Measurements from ENCODE around the gene RFC4. TPM values are rescaled to one million over a fixed set of nuclear protein-coding genes. Genes with fewer than 3 reads are reported as not detected.

The RFC4 gene
- total and polyA plus RNA-seq, 9 of the 15 experiments (the other 6 are each of a cell fraction or from before 2014, with no cell fraction given) = 105 to 227 (median 180) TPM

DNA sequence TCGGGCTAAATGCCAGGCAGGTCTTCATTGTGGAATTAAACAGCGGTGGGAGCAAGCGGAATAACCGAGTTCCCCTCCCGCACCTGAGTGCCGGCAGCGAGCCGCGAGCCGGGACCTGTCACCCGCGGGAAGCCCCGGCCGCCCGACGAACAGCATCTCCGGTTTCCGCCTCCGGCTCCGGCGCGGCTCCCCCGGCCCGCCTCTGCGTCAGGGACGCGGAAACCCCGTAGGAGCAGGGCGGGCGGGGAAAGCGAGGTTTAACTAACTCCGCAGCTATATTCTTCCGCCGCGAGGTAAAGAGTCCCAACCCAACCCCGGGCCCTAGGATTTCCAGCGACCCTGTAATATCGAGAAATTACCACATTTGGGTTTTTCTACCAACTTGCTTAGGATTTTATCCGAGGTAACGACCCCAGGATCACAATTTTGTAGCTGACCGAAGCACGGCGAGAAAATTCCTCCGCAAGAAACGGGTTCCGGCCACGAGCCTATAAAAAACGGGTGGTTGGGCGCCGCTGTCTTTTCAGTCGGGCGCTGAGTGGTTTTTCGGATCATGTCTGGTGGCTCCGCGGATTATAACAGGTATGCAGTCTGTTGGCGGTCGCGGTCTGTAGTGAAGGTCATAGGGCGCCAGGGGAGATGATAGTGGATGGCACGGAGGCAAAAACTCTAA, 23.1 kb downstream of the RFC4 start, which contains the start of gene EIF4A2 (continued):
- TF ChIP-seq, protein P1, sequence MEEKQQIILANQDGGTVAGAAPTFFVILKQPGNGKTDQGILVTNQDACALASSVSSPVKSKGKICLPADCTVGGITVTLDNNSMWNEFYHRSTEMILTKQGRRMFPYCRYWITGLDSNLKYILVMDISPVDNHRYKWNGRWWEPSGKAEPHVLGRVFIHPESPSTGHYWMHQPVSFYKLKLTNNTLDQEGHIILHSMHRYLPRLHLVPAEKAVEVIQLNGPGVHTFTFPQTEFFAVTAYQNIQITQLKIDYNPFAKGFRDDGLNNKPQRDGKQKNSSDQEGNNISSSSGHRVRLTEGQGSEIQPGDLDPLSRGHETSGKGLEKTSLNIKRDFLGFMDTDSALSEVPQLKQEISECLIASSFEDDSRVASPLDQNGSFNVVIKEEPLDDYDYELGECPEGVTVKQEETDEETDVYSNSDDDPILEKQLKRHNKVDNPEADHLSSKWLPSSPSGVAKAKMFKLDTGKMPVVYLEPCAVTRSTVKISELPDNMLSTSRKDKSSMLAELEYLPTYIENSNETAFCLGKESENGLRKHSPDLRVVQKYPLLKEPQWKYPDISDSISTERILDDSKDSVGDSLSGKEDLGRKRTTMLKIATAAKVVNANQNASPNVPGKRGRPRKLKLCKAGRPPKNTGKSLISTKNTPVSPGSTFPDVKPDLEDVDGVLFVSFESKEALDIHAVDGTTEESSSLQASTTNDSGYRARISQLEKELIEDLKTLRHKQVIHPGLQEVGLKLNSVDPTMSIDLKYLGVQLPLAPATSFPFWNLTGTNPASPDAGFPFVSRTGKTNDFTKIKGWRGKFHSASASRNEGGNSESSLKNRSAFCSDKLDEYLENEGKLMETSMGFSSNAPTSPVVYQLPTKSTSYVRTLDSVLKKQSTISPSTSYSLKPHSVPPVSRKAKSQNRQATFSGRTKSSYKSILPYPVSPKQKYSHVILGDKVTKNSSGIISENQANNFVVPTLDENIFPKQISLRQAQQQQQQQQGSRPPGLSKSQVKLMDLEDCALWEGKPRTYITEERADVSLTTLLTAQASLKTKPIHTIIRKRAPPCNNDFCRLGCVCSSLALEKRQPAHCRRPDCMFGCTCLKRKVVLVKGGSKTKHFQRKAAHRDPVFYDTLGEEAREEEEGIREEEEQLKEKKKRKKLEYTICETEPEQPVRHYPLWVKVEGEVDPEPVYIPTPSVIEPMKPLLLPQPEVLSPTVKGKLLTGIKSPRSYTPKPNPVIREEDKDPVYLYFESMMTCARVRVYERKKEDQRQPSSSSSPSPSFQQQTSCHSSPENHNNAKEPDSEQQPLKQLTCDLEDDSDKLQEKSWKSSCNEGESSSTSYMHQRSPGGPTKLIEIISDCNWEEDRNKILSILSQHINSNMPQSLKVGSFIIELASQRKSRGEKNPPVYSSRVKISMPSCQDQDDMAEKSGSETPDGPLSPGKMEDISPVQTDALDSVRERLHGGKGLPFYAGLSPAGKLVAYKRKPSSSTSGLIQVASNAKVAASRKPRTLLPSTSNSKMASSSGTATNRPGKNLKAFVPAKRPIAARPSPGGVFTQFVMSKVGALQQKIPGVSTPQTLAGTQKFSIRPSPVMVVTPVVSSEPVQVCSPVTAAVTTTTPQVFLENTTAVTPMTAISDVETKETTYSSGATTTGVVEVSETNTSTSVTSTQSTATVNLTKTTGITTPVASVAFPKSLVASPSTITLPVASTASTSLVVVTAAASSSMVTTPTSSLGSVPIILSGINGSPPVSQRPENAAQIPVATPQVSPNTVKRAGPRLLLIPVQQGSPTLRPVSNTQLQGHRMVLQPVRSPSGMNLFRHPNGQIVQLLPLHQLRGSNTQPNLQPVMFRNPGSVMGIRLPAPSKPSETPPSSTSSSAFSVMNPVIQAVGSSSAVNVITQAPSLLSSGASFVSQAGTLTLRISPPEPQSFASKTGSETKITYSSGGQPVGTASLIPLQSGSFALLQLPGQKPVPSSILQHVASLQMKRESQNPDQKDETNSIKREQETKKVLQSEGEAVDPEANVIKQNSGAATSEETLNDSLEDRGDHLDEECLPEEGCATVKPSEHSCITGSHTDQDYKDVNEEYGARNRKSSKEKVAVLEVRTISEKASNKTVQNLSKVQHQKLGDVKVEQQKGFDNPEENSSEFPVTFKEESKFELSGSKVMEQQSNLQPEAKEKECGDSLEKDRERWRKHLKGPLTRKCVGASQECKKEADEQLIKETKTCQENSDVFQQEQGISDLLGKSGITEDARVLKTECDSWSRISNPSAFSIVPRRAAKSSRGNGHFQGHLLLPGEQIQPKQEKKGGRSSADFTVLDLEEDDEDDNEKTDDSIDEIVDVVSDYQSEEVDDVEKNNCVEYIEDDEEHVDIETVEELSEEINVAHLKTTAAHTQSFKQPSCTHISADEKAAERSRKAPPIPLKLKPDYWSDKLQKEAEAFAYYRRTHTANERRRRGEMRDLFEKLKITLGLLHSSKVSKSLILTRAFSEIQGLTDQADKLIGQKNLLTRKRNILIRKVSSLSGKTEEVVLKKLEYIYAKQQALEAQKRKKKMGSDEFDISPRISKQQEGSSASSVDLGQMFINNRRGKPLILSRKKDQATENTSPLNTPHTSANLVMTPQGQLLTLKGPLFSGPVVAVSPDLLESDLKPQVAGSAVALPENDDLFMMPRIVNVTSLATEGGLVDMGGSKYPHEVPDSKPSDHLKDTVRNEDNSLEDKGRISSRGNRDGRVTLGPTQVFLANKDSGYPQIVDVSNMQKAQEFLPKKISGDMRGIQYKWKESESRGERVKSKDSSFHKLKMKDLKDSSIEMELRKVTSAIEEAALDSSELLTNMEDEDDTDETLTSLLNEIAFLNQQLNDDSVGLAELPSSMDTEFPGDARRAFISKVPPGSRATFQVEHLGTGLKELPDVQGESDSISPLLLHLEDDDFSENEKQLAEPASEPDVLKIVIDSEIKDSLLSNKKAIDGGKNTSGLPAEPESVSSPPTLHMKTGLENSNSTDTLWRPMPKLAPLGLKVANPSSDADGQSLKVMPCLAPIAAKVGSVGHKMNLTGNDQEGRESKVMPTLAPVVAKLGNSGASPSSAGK (IDR thresholded peaks at IDR 0.05) = peak; percentile 69; the same call in 1 of the 2 replicates
- TF ChIP-seq, protein P2, sequence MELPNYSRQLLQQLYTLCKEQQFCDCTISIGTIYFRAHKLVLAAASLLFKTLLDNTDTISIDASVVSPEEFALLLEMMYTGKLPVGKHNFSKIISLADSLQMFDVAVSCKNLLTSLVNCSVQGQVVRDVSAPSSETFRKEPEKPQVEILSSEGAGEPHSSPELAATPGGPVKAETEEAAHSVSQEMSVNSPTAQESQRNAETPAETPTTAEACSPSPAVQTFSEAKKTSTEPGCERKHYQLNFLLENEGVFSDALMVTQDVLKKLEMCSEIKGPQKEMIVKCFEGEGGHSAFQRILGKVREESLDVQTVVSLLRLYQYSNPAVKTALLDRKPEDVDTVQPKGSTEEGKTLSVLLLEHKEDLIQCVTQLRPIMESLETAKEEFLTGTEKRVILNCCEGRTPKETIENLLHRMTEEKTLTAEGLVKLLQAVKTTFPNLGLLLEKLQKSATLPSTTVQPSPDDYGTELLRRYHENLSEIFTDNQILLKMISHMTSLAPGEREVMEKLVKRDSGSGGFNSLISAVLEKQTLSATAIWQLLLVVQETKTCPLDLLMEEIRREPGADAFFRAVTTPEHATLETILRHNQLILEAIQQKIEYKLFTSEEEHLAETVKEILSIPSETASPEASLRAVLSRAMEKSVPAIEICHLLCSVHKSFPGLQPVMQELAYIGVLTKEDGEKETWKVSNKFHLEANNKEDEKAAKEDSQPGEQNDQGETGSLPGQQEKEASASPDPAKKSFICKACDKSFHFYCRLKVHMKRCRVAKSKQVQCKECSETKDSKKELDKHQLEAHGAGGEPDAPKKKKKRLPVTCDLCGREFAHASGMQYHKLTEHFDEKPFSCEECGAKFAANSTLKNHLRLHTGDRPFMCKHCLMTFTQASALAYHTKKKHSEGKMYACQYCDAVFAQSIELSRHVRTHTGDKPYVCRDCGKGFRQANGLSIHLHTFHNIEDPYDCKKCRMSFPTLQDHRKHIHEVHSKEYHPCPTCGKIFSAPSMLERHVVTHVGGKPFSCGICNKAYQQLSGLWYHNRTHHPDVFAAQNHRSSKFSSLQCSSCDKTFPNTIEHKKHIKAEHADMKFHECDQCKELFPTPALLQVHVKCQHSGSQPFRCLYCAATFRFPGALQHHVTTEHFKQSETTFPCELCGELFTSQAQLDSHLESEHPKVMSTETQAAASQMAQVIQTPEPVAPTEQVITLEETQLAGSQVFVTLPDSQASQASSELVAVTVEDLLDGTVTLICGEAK (IDR thresholded peaks at IDR 0.05) = peak; percentile 83
- TF ChIP-seq, protein P2 (CRISPR knock-in tag; IDR thresholded peaks at IDR 0.05) = no peak; the same call in 1 of the 2 replicates
- peak; percentile 92 for TF ChIP-seq PHF8 (IDR thresholded peaks at IDR 0.05; ENCODE audit: borderline replicate concordance, low read length)

Data from K562 (cell line).